HepG2 (cell line): Measurements from ENCODE around the gene GNG10. TPM values are rescaled to one million over a fixed set of nuclear protein-coding genes. Genes with fewer than 3 reads are reported as not detected.
A peak's percentile ranks its signal among the peaks of the same experiment; 100 is the strongest.

Source experiments
- CTCF ChIP-seq: sonication (generic); formaldehyde crosslinking; IDR thresholded peaks from 2 replicates; pipeline ENCODE4 v1.5.0; 2020; ENCODE audit warnings: mild to moderate bottlenecking, missing genetic modification reagents, moderate library complexity
- DNMT1 ChIP-seq: sonication (generic); formaldehyde crosslinking; IDR thresholded peaks from 2 replicates; pipeline ENCODE4 v1.5.1; 2020; ENCODE audit warnings: mild to moderate bottlenecking, missing genetic modification reagents
- FOXK2 ChIP-seq: fragments of 450-650 bp; IDR thresholded peaks from 2 replicates; pipeline ENCODE4 v1.6.1; 2016
- IRF1 ChIP-seq: sonication (generic); formaldehyde crosslinking; IDR thresholded peaks from 2 replicates; pipeline ENCODE4 v1.4.0; 2020; ENCODE audit warnings: low read depth, mild to moderate bottlenecking, missing genetic modification reagents
- JUND ChIP-seq: sonication (generic); formaldehyde crosslinking; IDR thresholded peaks from 2 replicates; pipeline ENCODE4 v1.8.0; 2022; ENCODE audit warnings: mild to moderate bottlenecking, missing genetic modification reagents
- PHB2 ChIP-seq: fragments of 450-650 bp; IDR thresholded peaks from 2 replicates; pipeline ENCODE4 v1.6.1; 2018; ENCODE audit not compliant: partially characterized antibody
- RAD21 ChIP-seq: fragments of 450-650 bp; formaldehyde crosslinking; IDR thresholded peaks from 2 replicates; pipeline ENCODE4 v1.5.0; 2020; ENCODE audit warnings: mild to moderate bottlenecking
- REST ChIP-seq, 2 experiments: IDR thresholded peaks; 2 replicates each; pipeline ENCODE4 v1.6.1; 2011 to 2012; ENCODE audit warnings: low read length in 2 of 2, borderline replicate concordance in 1 of 2, low read depth in 1 of 2, mild to moderate bottlenecking in 1 of 2, moderate library complexity in 1 of 2
- SMC3 ChIP-seq: IDR thresholded peaks from 2 replicates; pipeline ENCODE4 v1.6.1; 2011; ENCODE audit warnings: low read length, improper control_type of control experiment
- TCF7 ChIP-seq: sonication (generic); IDR thresholded peaks from 2 replicates; pipeline ENCODE4 v1.6.1; 2016; ENCODE audit warnings: antibody characterized with exemption, low read depth
- TEAD3 ChIP-seq: optimal IDR thresholded peaks from 2 replicates; pipeline ENCODE3; 2016; ENCODE audit warnings: borderline replicate concordance
- ZNF451 ChIP-seq: sonication (generic); formaldehyde crosslinking; IDR thresholded peaks from 2 replicates; pipeline ENCODE4 v1.5.0; 2020; ENCODE audit warnings: mild to moderate bottlenecking, missing genetic modification reagents
- ZNF737 ChIP-seq: sonication (generic); formaldehyde crosslinking; IDR thresholded peaks from 2 replicates; pipeline ENCODE4 v1.5.0; 2020; ENCODE audit warnings: missing genetic modification reagents, mild to moderate bottlenecking, borderline replicate concordance
- polyA plus RNA-seq, 8 experiments: library from polyadenylated mRNA; depleted of rRNA in 3 of 8; stranded (reverse) in 7 of 8; unstranded in 1 of 8; fragments of >200 nt; fragmentation: Illumina TruSeq in 4 of 8; extraction: Trizol in 4 of 8; gene quantifications; 2 replicates each; pipeline versions ENCODE4 v1.2.1 to v1.2.3, GENCODE V29; 2011 to 2016; ENCODE audit warnings: low read depth in 4 of 8, missing spikeins in 1 of 8, mixed read lengths in 1 of 8; ENCODE audit not compliant: insufficient read depth in 1 of 8
- total RNA-seq, 5 experiments: library from RNA; depleted of rRNA; stranded (reverse); fragments of >200 nt; fragmentation: Illumina TruSeq; extraction: Trizol; gene quantifications; 2 replicates each; pipeline ENCODE4 v1.2.3, GENCODE V29; 2016; ENCODE audit warnings: low read depth in 1 of 5

GNG10 gene
- total and polyA plus RNA-seq, 2 of the 13 experiments (the other 11 are each of a cell fraction or from before 2014, with no cell fraction given): 29.8 to 32.4 TPM

- TF ChIP-seq ZNF737 (CRISPR knock-in tag) (no peak), ZNF451 (no peak), FOXK2 (no peak), TCF7 (no peak), PHB2 (no peak), TEAD3 (CRISPR knock-in tag) (peak; percentile 28), DNMT1 (CRISPR knock-in tag) (no peak), REST (IDR thresholded peaks at IDR 0.05; ENCODE audit: borderline replicate concordance in 1 of 2, low read depth in 1 of 2, low read length in 2 of 2) (no peak), IRF1 (CRISPR knock-in tag) (no peak), JUND (CRISPR knock-in tag) (no peak), SMC3 (peak; percentile 83), CTCF (CRISPR knock-in tag) (peak; percentile 69), RAD21 (CRISPR knock-in tag) (peak; percentile 74)
Measured at GRCh38 chr9:111621895-111622480, 39.4 kb upstream of the GNG10 start (continued).
